Right ventricle myocardium inferior (tissue), 1 donor: ENCODE data around the gene C11orf97. TPM values are rescaled to one million over a fixed set of nuclear protein-coding genes. Genes with fewer than 3 reads are reported as not detected.

Source experiments
- ATAC-seq: fragments of 200-7000 bp; cut with Tn5 transposase; one replicate; pipeline ENCODE4 v1.9.1; 2020; ENCODE audit warnings: mild to moderate bottlenecking, moderate library complexity
- DNase-seq: peaks from one replicate; pipeline ENCODE4 v3.0.0; 2021; ENCODE audit errors: missing footprints
- intact Hi-C: fragments of 100-400 bp; cut with DNase I; formaldehyde crosslinking; loops from one replicate; pipeline ENCODE4 v1.11.0; 2022
- microRNA-seq: library from miRNA; unstranded; fragments of <30 nt; microRNA quantifications from one replicate; pipeline ENCODE4 v1.2.0, GENCODE V29; 2020
- total RNA-seq: library from RNA; stranded (reverse); fragmentation: NEBNext Ultra II Directional; extraction: Animal tissue kit (Norgen Biotek cat#: 25700); gene quantifications from one replicate; pipeline ENCODE4 v1.2.1, GENCODE V29; 2021
- donor health status: DM: no; HTN: yes; CAD: no; lungs with severe emphysema.

C11orf97 gene
- total RNA-seq, 1 donor from 2014 or later = not detected

DNA sequence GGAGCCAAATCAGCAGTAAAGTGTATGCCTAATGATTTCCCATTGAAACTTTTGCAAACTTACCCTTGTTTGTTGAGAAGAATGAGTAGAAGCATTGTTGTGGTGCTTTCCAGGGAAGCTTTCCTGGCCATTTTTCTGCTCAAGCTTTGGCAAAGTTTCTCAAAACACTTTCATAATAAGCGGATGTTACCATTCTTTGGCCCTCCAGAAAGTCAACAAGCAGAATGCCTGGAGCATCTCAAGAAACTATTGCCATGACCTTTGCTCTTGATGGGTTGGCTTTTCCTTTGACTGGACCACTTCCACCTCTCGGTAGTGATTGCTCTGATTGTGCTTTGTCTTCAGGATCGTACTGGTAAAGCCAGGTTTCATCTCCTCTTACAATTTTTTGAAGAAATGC lies 65.6 kb downstream of the C11orf97 start:
- no peak for ATAC-seq
- intact Hi-C loops = no loop called here

More for the DNA sequence above, 65.6 kb downstream of the C11orf97 start:
- no peak for DNase-seq

Small RNA genes within 50 kb of the gene (microRNA-seq; reads per million reads assigned to microRNA genes)
- gene MIR548L = not detected

Other genes with a start within 250 kb of the C11orf97 start
- gene IZUMO1R, start 207.9 kb upstream of the C11orf97 start, total RNA-seq = not detected
- gene GPR83, start 111.0 kb upstream of the C11orf97 start, total RNA-seq = 0.22 TPM
- 7.2 TPM for gene MRE11, start 18.6 kb upstream of the C11orf97 start, total RNA-seq
- gene ANKRD49, start 18.5 kb upstream of the C11orf97 start, total RNA-seq = 5.9 TPM
- gene FUT4, start 31.5 kb downstream of the C11orf97 start, total RNA-seq = 1.3 TPM
- gene PIWIL4, start 54.9 kb downstream of the C11orf97 start, total RNA-seq = 0.68 TPM